Activated CD8-positive, alpha-beta T cell treated with anti-CD3 and anti-CD28 coated beads for 36 hours (primary cell): ENCODE measurements around the gene RNF121. TPM values are rescaled to one million over a fixed set of nuclear protein-coding genes. Genes with fewer than 3 reads are reported as not detected.
A peak's percentile ranks its signal among the peaks of the same experiment; 100 is the strongest.

Experiments
- ATAC-seq: fragments of 200-7000 bp; cut with Tn5 transposase; one replicate; pipeline ENCODE4 v1.10.0; 2021; ENCODE audit warnings: mild to moderate bottlenecking, moderate library complexity
- CTCF ChIA-PET: fragments of 350-600 bp; sonication (Branson Sonifier 250); formaldehyde crosslinking; loops from one replicate; lab custom pipeline; 2021; ENCODE audit warnings: antibody characterized with exemption; lab: Charles Lee
- POLR2A ChIA-PET: fragments of 350-600 bp; sonication (Branson Sonifier 250); formaldehyde crosslinking; loops from one replicate; lab custom pipeline; 2021; ENCODE audit warnings: antibody characterized with exemption; lab: Charles Lee
- DNase-seq: peaks from one replicate; pipeline ENCODE4 v3.0.0-alpha.2; 2020
- H3K27ac Mint-ChIP-seq: one replicate; pipeline ENCODE4 v1.8.0; 2021; ENCODE audit warnings: mild to moderate bottlenecking, mixed read lengths
- H3K27me3 Mint-ChIP-seq: one replicate; pipeline ENCODE4 v1.8.0; 2021; ENCODE audit warnings: mixed read lengths
- H3K36me3 Mint-ChIP-seq: one replicate; pipeline ENCODE4 v1.8.0; 2021; ENCODE audit warnings: low read depth, mixed read lengths
- H3K4me1 Mint-ChIP-seq: one replicate; pipeline ENCODE4 v1.8.0; 2021; ENCODE audit warnings: low read depth, mixed read lengths
- H3K4me3 Mint-ChIP-seq: one replicate; pipeline ENCODE4 v1.8.0; 2021; ENCODE audit warnings: mild to moderate bottlenecking, moderate library complexity, mixed read lengths
- H3K9me3 Mint-ChIP-seq: one replicate; pipeline ENCODE4 v1.8.0; 2021; ENCODE audit warnings: mixed read lengths
- intact Hi-C: fragments of 100-400 bp; cut with micrococcal nuclease; formaldehyde crosslinking; loops from one replicate; pipeline ENCODE4 v1.10.0; 2022
- total RNA-seq, 2 experiments: library from RNA; stranded (reverse); gene quantifications; one replicate each; pipeline ENCODE4 v1.2.3, GENCODE V29; 2021
- TF ChIP-seq, protein P1 (sequence below): fragments of 200-600 bp; IDR thresholded peaks from one replicate; pipeline ENCODE4 v1.8.0; 2022; ENCODE audit warnings: antibody characterized with exemption, mild to moderate bottlenecking

The RNF121 gene
- total RNA-seq, 2 experiments from 2014 or later = 23.7 to 28.1 TPM

GRCh38 chr11:72040491-72041363 is 111.9 kb downstream of the RNF121 start:
- DNase-seq = peak; percentile 79
- intact Hi-C loops = loop anchor here (5.0 kb wide), 1 partner anchor 42 kb away; the partner anchor contains the start of genes LRRC51 and NUMA1
- Mint-ChIP-seq H3K4me1 (peaks cover 34% of the 10 kb centered on the region), H3K9me3 (no peaks in the 10 kb centered on the region), H3K4me3 (no peak overlapping the region), H3K27ac (no peak overlapping the region), H3K27me3 (no peaks in the 10 kb centered on the region), H3K36me3 (peaks cover 14% of the 10 kb centered on the region)
- ChIA-PET CTCF (interaction anchor here (0.7 to 4.4 kb wide), 11 partner anchors 11 to 142 kb away, joined by 3 to 54 read pairs (median 4); no protein-coding TSS in a partner anchor), POLR2A (interaction anchor here (0.7 to 4.0 kb wide), 15 partner anchors 9 to 113 kb away, joined by 3 to 33 read pairs (median 5); partner anchors contain the start of genes LRRC51, NUMA1 and XNDC1N)
- ATAC-seq = peak; percentile 72
- TF ChIP-seq, protein P1, sequence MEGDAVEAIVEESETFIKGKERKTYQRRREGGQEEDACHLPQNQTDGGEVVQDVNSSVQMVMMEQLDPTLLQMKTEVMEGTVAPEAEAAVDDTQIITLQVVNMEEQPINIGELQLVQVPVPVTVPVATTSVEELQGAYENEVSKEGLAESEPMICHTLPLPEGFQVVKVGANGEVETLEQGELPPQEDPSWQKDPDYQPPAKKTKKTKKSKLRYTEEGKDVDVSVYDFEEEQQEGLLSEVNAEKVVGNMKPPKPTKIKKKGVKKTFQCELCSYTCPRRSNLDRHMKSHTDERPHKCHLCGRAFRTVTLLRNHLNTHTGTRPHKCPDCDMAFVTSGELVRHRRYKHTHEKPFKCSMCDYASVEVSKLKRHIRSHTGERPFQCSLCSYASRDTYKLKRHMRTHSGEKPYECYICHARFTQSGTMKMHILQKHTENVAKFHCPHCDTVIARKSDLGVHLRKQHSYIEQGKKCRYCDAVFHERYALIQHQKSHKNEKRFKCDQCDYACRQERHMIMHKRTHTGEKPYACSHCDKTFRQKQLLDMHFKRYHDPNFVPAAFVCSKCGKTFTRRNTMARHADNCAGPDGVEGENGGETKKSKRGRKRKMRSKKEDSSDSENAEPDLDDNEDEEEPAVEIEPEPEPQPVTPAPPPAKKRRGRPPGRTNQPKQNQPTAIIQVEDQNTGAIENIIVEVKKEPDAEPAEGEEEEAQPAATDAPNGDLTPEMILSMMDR = no peak

- CTCF ChIA-PET = interaction anchor here (1.2 to 4.4 kb wide), 5 partner anchors 9 to 102 kb away, joined by 3 to 54 read pairs (median 5); no protein-coding TSS in a partner anchor
- H3K4me1 Mint-ChIP-seq = peaks cover 27% of the 10 kb centered on the region
- ATAC-seq (peak; percentile 38), DNase-seq (peak; percentile 55)
- H3K27me3 Mint-ChIP-seq = no peaks in the 10 kb centered on the region
- H3K9me3 Mint-ChIP-seq = no peaks in the 10 kb centered on the region
- no peak overlapping the region for H3K4me3 Mint-ChIP-seq
- H3K27ac Mint-ChIP-seq = no peak overlapping the region
- POLR2A ChIA-PET = interaction anchor here (0.8 to 4.0 kb wide), 4 partner anchors 12 to 71 kb away, joined by 3 to 33 read pairs (median 4); partner anchors contain the start of gene ANAPC15
- H3K36me3 Mint-ChIP-seq = peaks cover 9% of the 10 kb centered on the region
- TF ChIP-seq, protein P1 = no peak
- intact Hi-C loops = loop anchor here (5.0 kb wide), 1 partner anchor 41 kb away; the partner anchor contains the start of genes LRRC51 and NUMA1
Measured at GRCh38 chr11:72041364-72042063, 112.7 kb downstream of the RNF121 start.

- POLR2A ChIA-PET = interaction anchor here (0.8 to 1.5 kb wide), 3 partner anchors 59 to 71 kb away, joined by 3 to 4 read pairs (median 3); partner anchors contain the start of gene ANAPC15
- intact Hi-C loops = loop anchor here (5.0 kb wide), 1 partner anchor 40 kb away; the partner anchor contains the start of genes LRRC51 and NUMA1
Measured at GRCh38 chr11:72042064-72042745, 113.4 kb downstream of the RNF121 start.

GRCh38 chr11:72045849-72046248 is 117.0 kb downstream of the RNF121 start:
- TF ChIP-seq, protein P1 = no peak
- Mint-ChIP-seq H3K27me3 (no peaks in the 10 kb centered on the region), H3K27ac (no peak overlapping the region), H3K4me3 (no peak overlapping the region), H3K36me3 (peaks cover 12% of the 10 kb centered on the region), H3K9me3 (no peaks in the 10 kb centered on the region), H3K4me1 (peaks cover 22% of the 10 kb centered on the region)
- ChIA-PET CTCF (no interaction called here), POLR2A (no interaction called here)
- ATAC-seq (no peak), DNase-seq (no peak)
- intact Hi-C loops = no loop called here

More at GRCh38 chr11:72042064-72042745, 113.4 kb downstream of the RNF121 start:
- H3K4me1 Mint-ChIP-seq = peaks cover 22% of the 10 kb centered on the region
- H3K36me3 Mint-ChIP-seq = peaks cover 5% of the 10 kb centered on the region
- DNase-seq (no peak), ATAC-seq (no peak)
- CTCF ChIA-PET = interaction anchor here (1.2 to 1.4 kb wide), 4 partner anchors 9 to 101 kb away, joined by 3 to 5 read pairs (median 4); no protein-coding TSS in a partner anchor
- no peak overlapping the region for H3K27ac Mint-ChIP-seq
- TF ChIP-seq, protein P1 = no peak
- no peaks in the 10 kb centered on the region for H3K9me3 Mint-ChIP-seq
- H3K4me3 Mint-ChIP-seq = no peak overlapping the region
- no peaks in the 10 kb centered on the region for H3K27me3 Mint-ChIP-seq

Other genes starting within 250 kb of the RNF121 start
- gene DEFB108B, start 95.8 kb upstream of the RNF121 start, total RNA-seq = not detected
- not detected for gene DEFB131B, start 50.6 kb upstream of the RNF121 start, total RNA-seq
- 10 to 100 TPM; 15.8 to 16.0 TPM for gene XNDC1N, start 452 bp upstream of the RNF121 start, total RNA-seq
- gene IL18BP, start 69.9 kb downstream of the RNF121 start, total RNA-seq = 1 to 10 TPM; 7.8 to 8.2 TPM
- gene NUMA1, start 151.5 kb downstream of the RNF121 start, total RNA-seq = 100 to 1,000 TPM; 165 to 169 TPM
- gene LRRC51, start 151.8 kb downstream of the RNF121 start, total RNA-seq = 1 to 10 TPM; 7.0 to 7.7 TPM
- 10 to 100 TPM; 50.3 to 52.4 TPM for gene LAMTOR1, start 174.3 kb downstream of the RNF121 start, total RNA-seq
- gene TOMT, start 176.9 kb downstream of the RNF121 start, total RNA-seq = not detected
- 10 to 100 TPM; 66.0 to 67.4 TPM for gene ANAPC15, start 183.6 kb downstream of the RNF121 start, total RNA-seq
- not detected for gene FOLR3, start 206.7 kb downstream of the RNF121 start, total RNA-seq